Mesenchymal stem cell (in vitro differentiated cells and primary cell): ENCODE results near the gene MTHFSD.

Experiments
- DNase-seq: peaks from one replicate; pipeline ENCODE4 v3.0.0-alpha.2; 2013
- H2AFZ ChIP-seq: one replicate; pipeline ENCODE4 v1.6.1; 2013; ENCODE audit warnings: low read depth, mild to moderate bottlenecking, control low read depth, inconsistent platforms, low read length, moderate library complexity
- H2AK5ac ChIP-seq: 2 replicates; pipeline ENCODE4 v1.6.1; 2013; ENCODE audit warnings: low read length, moderate library complexity, mild to moderate bottlenecking, inconsistent platforms; ENCODE audit not compliant: severe bottlenecking
- H2BK120ac ChIP-seq: one replicate; pipeline ENCODE4 v1.6.1; 2013; ENCODE audit warnings: low read depth, mild to moderate bottlenecking, inconsistent platforms, low read length, moderate library complexity
- H2BK12ac ChIP-seq, 2 experiments: one replicate each; pipeline ENCODE4 v1.6.1; 2013; ENCODE audit warnings: inconsistent platforms in 2 of 2, low read length in 2 of 2, mild to moderate bottlenecking in 2 of 2, moderate library complexity in 2 of 2, control low read depth in 1 of 2
- H2BK15ac ChIP-seq: one replicate; pipeline ENCODE4 v1.6.1; 2013; ENCODE audit warnings: mild to moderate bottlenecking, low read depth, inconsistent platforms; ENCODE audit not compliant: poor library complexity, severe bottlenecking
- H2BK5ac ChIP-seq: 2 replicates; pipeline ENCODE4 v1.6.1; 2013; ENCODE audit warnings: low read depth, mild to moderate bottlenecking, low read length, control low read depth, inconsistent platforms; ENCODE audit not compliant: poor library complexity, severe bottlenecking
- H3K14ac ChIP-seq, 2 experiments: one replicate each; pipeline ENCODE4 v1.6.1; 2013; ENCODE audit warnings: inconsistent platforms in 2 of 2, low read length in 2 of 2, control low read depth in 1 of 2, mild to moderate bottlenecking in 1 of 2, moderate library complexity in 1 of 2
- H3K18ac ChIP-seq, 2 experiments: one replicate each; pipeline ENCODE4 v1.6.1; 2013; ENCODE audit warnings: inconsistent platforms in 2 of 2, low read length in 2 of 2, control low read depth in 1 of 2, low read depth in 1 of 2, mild to moderate bottlenecking in 1 of 2
- H3K23ac ChIP-seq, 2 experiments: one replicate each; pipeline ENCODE4 v1.6.1; 2013; ENCODE audit warnings: inconsistent platforms in 2 of 2, low read length in 2 of 2, mild to moderate bottlenecking in 2 of 2, moderate library complexity in 2 of 2, control low read depth in 1 of 2
- H3K27ac ChIP-seq: 2 replicates; pipeline ENCODE4 v1.5.1; 2013; ENCODE audit warnings: mild to moderate bottlenecking, moderate library complexity, low read length, control low read depth, inconsistent platforms; ENCODE audit not compliant: poor library complexity, severe bottlenecking
- H3K27me3 ChIP-seq, 2 experiments: 2 replicates each; pipeline versions ENCODE4 v1.6.1 to v1.7.0; 2013; ENCODE audit warnings: low read length in 2 of 2, mild to moderate bottlenecking in 2 of 2, moderate library complexity in 2 of 2, control low read depth in 1 of 2, inconsistent platforms in 1 of 2; ENCODE audit not compliant: control insufficient read depth in 1 of 2, insufficient read depth in 1 of 2
- H3K36me3 ChIP-seq, 2 experiments: 2 replicates each; pipeline versions ENCODE4 v1.6.1 to v1.7.0; 2013; ENCODE audit warnings: low read length in 2 of 2, control low read depth in 1 of 2, inconsistent platforms in 1 of 2, low read depth in 1 of 2, mild to moderate bottlenecking in 1 of 2; ENCODE audit not compliant: insufficient read depth in 2 of 2, control insufficient read depth in 1 of 2
- H3K4ac ChIP-seq, 2 experiments: one replicate each; pipeline ENCODE4 v1.6.1; 2013; ENCODE audit warnings: inconsistent platforms in 2 of 2, low read length in 2 of 2, mild to moderate bottlenecking in 2 of 2, moderate library complexity in 2 of 2, control low read depth in 1 of 2, low read depth in 1 of 2
- H3K4me1 ChIP-seq: 2 replicates; pipeline ENCODE4 v1.6.1; 2013; ENCODE audit warnings: low read depth, low read length, control low read depth; ENCODE audit not compliant: control insufficient read depth, insufficient read depth
- H3K4me2 ChIP-seq: 2 replicates; pipeline ENCODE4 v1.6.1; 2013; ENCODE audit warnings: low read length, mild to moderate bottlenecking, inconsistent platforms; ENCODE audit not compliant: poor library complexity, severe bottlenecking
- H3K4me3 ChIP-seq, 2 experiments: 2 replicates each; pipeline versions ENCODE4 v1.5.1 to v1.7.0; 2013; ENCODE audit warnings: low read length in 2 of 2, mild to moderate bottlenecking in 2 of 2, control low read depth in 1 of 2, low read depth in 1 of 2; ENCODE audit not compliant: insufficient read depth in 1 of 2
- H3K79me1 ChIP-seq: replicated peaks from 2 replicates; pipeline ENCODE4 v1.6.1; 2013; ENCODE audit warnings: mild to moderate bottlenecking, control low read depth, low read length, inconsistent platforms; ENCODE audit not compliant: poor library complexity, severe bottlenecking
- H3K9ac ChIP-seq: 2 replicates; pipeline ENCODE4 v1.7.0; 2013; ENCODE audit warnings: mild to moderate bottlenecking, low read length, moderate library complexity
- H3K9me3 ChIP-seq: 2 replicates; pipeline ENCODE4 v1.7.0; 2013; ENCODE audit warnings: mild to moderate bottlenecking, low read length; ENCODE audit not compliant: control insufficient read depth
- H4K8ac ChIP-seq: one replicate; pipeline ENCODE4 v1.6.1; 2013; ENCODE audit warnings: inconsistent platforms, mild to moderate bottlenecking, low read length, moderate library complexity
- H4K91ac ChIP-seq: one replicate; pipeline ENCODE4 v1.6.1; 2013; ENCODE audit warnings: mild to moderate bottlenecking, low read length, inconsistent platforms
- WGBS: methylation state at CpG from one replicate; pipeline ENCODE4 v1.1.7; 2013; ENCODE audit warnings: mixed read lengths; 5-methylcytosine and 5-hydroxymethylcytosine counted together

The MTHFSD gene

DNA sequence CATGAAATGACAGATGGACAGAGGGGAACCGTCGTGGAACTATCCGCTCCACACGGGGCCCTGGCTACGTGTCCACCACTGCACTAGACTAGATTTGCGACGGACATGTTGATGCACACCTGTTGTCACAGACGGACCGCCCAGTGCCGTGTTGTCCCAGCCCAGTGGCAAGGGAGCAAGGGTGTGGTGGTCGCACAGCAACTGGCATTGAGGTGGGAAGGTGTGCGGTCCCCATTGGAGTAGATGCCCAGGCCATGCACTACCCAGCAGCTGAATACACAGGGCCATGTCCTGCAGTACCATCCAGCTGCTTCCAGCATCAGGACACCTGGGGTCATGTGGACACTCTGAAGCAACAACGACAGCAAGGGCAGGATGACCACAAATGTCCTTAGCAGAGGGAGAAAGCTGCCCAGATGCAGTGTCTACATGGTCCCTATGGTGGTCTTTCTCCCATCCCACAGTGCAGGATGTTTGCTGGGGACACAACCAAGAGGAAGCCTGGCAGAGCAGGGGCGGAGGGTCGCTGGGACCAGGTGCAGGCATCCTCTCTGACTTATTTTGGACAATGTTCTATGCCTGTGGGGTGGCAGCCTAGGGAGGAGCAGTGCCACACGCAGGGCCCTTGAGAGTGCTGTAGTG, 35.9 kb downstream of the MTHFSD start:
- no peak overlapping the region for H3K27ac ChIP-seq
- no peak overlapping the region for H2AFZ ChIP-seq
- no peak overlapping the region for H3K4me3 ChIP-seq
- 77% methylated on average over 16 of the region's 16 CpGs for WGBS
- H2BK120ac ChIP-seq: peak overlapping the region; percentile 21
- no peaks in the 10 kb centered on the region for H3K36me3 ChIP-seq
- peaks cover 78 to 91% of the 10 kb centered on the region in 2 experiments for H3K27me3 ChIP-seq
- H4K91ac ChIP-seq: peak overlapping the region; percentile 95
- H2BK5ac ChIP-seq: no peak overlapping the region
- H3K79me1 ChIP-seq: no peaks in the 10 kb centered on the region
- H3K18ac ChIP-seq: peak overlapping the region; percentile 79 to 99
- H2BK12ac ChIP-seq: peak overlapping the region in 1 of 2 experiments; percentile 98
- H2AK5ac ChIP-seq: no peak overlapping the region
- H3K4me2 ChIP-seq: no peak overlapping the region
- no peak overlapping the region for H2BK15ac ChIP-seq
- peak overlapping the region in 1 of 2 experiments; percentile 87 for H3K23ac ChIP-seq
- H3K9ac ChIP-seq: no peak overlapping the region
- peak overlapping the region; percentile 74 for H4K8ac ChIP-seq
- H3K4me1 ChIP-seq: peaks cover 15% of the 10 kb centered on the region
- H3K9me3 ChIP-seq: no peaks in the 10 kb centered on the region
- H3K14ac ChIP-seq: peak overlapping the region in 1 of 2 experiments; percentile 98
- H3K4ac ChIP-seq: peak overlapping the region; percentile 55 to 88
- peak; percentile 66 for DNase-seq

DNA sequence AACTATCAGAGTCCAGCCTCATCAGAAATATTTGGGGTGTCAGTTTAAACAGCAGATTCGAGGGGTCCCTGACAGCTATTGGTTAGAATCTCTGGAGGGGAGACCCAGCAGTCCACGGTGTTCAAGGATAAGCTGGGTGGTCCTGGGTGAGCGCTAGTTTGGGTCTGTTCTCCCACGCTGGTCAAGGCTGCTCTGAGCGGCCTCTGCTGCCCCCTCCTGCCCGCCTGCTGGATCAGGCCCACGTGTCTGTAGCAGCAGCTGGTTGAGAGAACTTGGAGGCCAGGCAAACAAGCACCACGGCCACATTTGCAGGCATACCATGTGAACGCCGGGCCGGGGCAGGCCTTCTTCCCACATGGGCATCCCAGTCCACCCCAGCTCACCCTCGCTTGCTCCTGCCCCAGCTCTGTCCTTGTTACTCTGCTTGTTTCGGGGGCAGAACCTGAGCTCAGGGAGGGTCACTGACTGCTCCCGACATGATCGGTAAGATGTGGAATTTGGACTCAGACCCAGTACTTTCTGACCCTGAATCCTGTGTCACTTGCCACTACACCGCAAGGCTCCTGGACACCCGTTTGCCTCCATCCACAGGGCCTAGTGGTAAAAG, 37.3 kb downstream of the MTHFSD start:
- H4K91ac ChIP-seq: no peak overlapping the region
- peak overlapping the region in 1 of 2 experiments; percentile 78 for H3K23ac ChIP-seq
- H3K27ac ChIP-seq: no peak overlapping the region
- peak overlapping the region; percentile 91 for H4K8ac ChIP-seq
- H3K4me3 ChIP-seq: no peak overlapping the region
- peaks cover 17% of the 10 kb centered on the region for H3K4me1 ChIP-seq
- DNase-seq: peak; percentile 88
- H3K27me3 ChIP-seq: peaks cover 80 to 90% of the 10 kb centered on the region in 2 experiments
- no peaks in the 10 kb centered on the region for H3K9me3 ChIP-seq
- H2BK12ac ChIP-seq: peak overlapping the region; percentile 27 to 79
- H2BK5ac ChIP-seq: no peak overlapping the region
- H2AK5ac ChIP-seq: no peak overlapping the region
- H3K36me3 ChIP-seq: no peaks in the 10 kb centered on the region
- H3K9ac ChIP-seq: no peak overlapping the region
- H3K79me1 ChIP-seq: no peaks in the 10 kb centered on the region
- no peak overlapping the region for H2AFZ ChIP-seq
- H2BK120ac ChIP-seq: peak overlapping the region; percentile 77
- peak overlapping the region in 1 of 2 experiments; percentile 71 for H3K14ac ChIP-seq
- H3K18ac ChIP-seq: peak overlapping the region; percentile 93 to 98
- H3K4me2 ChIP-seq: no peak overlapping the region
- H2BK15ac ChIP-seq: no peak overlapping the region
- WGBS: 28% methylated on average over 17 of the region's 17 CpGs
- H3K4ac ChIP-seq: peak overlapping the region; percentile 25 to 26

DNA sequence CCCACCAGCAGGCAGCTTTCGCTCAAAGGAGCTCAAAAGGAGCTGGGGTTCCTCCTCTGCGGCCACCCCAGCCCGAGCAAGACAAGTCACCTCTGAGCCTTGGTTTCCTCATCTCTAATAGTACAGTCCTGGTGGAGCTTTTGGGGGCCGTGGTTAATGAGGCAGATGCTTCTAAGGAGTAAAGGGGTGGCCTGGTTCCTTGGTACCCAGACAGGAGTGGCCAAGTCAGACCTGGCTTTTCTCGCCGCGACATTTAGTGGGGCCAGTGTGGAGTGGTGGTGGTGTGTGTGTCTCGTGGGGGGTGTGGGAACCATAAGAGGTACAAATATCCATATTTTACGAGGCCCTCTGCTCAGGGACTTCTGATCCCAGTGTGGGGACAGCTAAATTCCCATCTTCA, 38.0 kb downstream of the MTHFSD start:
- Histone ChIP-seq H3K79me1 (no peaks in the 10 kb centered on the region), H3K4ac (peak overlapping the region; percentile 92 to 98), H3K36me3 (no peaks in the 10 kb centered on the region), H3K27me3 (peaks cover 81 to 89% of the 10 kb centered on the region in 2 experiments), H3K14ac (peak overlapping the region in 1 of 2 experiments; percentile 92), H2AK5ac (no peak overlapping the region), H4K91ac (peak overlapping the region; percentile 76), H3K18ac (peak overlapping the region; percentile 93 to 98), H3K9me3 (no peaks in the 10 kb centered on the region), H2BK120ac (peak overlapping the region; percentile 77), H3K4me1 (peaks cover 22% of the 10 kb centered on the region), H2BK5ac (no peak overlapping the region), H2AFZ (no peak overlapping the region), H3K27ac (no peak overlapping the region), H2BK15ac (peak overlapping the region; percentile 44), H3K9ac (no peak overlapping the region), H4K8ac (peak overlapping the region; percentile 91), H3K4me3 (no peak overlapping the region), H3K4me2 (no peak overlapping the region), H3K23ac (peak overlapping the region in 1 of 2 experiments; percentile 46), H2BK12ac (peak overlapping the region; percentile 3 to 94)
- DNase-seq: peak; percentile 52
- WGBS: 34% methylated on average over 4 of the region's 9 CpGs

DNA sequence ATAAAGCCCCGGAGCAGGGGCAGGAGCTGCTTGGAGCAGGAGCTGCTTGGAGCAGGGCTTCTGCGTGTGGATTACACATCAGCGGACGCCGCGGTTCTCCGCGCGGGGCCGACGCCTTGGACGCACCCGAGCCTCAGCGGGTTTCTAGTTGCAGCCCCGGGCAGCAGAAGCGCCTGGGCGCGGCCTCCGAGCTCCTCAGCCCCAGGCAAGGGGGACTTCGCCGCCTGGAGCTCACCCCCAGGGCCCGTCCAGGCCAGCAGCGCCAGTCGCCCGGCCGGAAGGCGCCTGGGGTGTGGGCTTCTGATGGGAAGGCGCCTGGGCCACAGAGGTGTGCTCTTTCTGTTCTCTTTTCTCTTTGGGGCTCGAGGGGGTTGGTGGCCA, 38.4 kb downstream of the MTHFSD start:
- Histone ChIP-seq H3K27me3 (peaks cover 84 to 88% of the 10 kb centered on the region in 2 experiments), H3K4ac (peak overlapping the region; percentile 92 to 98), H3K4me3 (no peak overlapping the region), H4K8ac (peak overlapping the region; percentile 91), H3K27ac (no peak overlapping the region), H3K4me2 (no peak overlapping the region), H2BK12ac (peak overlapping the region; percentile 3 to 54), H3K9me3 (no peaks in the 10 kb centered on the region), H4K91ac (peak overlapping the region; percentile 76), H3K4me1 (peaks cover 22% of the 10 kb centered on the region), H2BK120ac (peak overlapping the region; percentile 77), H3K23ac (peak overlapping the region in 1 of 2 experiments; percentile 46), H2BK5ac (no peak overlapping the region), H2BK15ac (no peak overlapping the region), H2AK5ac (no peak overlapping the region), H2AFZ (no peak overlapping the region), H3K36me3 (no peaks in the 10 kb centered on the region), H3K18ac (peak overlapping the region; percentile 93 to 98), H3K79me1 (no peaks in the 10 kb centered on the region), H3K14ac (peak overlapping the region; percentile 21 to 92), H3K9ac (no peak overlapping the region)
- peak; percentile 66 for DNase-seq
- WGBS: 2% methylated on average over 29 of the region's 29 CpGs
